ENCODE measurements around the gene ARAP2.

ARAP2 gene

DNA sequence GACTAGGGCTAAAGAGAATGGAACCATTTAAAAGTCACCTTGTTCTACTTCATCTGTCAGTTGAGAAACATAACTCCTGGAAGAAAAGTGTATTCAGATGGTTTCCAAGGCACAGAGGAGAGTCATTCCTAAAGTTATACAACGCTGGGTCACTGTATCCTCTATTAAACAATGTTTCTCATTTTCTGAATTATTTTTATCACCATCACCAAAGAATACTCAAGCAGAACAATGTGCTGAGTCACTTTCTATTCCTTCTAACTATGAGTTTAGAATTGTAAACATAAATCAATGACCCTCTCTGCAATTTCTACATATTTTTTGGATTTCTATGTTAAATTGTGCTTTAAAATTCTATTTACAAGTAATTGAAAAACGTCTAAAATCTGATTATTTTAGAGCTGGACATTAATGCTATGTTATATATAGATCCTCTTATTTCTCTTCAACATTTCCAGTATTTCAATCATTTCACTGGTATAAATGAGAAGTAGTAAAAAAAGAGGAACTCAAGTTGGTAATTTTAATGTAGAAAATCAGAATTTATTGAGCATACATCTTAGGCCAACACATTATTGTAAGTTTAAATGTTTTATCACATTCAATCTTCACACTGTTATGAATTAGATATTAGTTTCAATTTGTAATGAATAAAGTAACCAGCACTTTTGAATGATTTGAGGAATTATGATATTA, 44.6 kb upstream of the ARAP2 start:
- TF ChIP-seq EZH2phosphoT487 (conservative IDR thresholded peaks at IDR 0.05; ENCODE audit: low read length): no peak
- TF ChIP-seq, protein P1, sequence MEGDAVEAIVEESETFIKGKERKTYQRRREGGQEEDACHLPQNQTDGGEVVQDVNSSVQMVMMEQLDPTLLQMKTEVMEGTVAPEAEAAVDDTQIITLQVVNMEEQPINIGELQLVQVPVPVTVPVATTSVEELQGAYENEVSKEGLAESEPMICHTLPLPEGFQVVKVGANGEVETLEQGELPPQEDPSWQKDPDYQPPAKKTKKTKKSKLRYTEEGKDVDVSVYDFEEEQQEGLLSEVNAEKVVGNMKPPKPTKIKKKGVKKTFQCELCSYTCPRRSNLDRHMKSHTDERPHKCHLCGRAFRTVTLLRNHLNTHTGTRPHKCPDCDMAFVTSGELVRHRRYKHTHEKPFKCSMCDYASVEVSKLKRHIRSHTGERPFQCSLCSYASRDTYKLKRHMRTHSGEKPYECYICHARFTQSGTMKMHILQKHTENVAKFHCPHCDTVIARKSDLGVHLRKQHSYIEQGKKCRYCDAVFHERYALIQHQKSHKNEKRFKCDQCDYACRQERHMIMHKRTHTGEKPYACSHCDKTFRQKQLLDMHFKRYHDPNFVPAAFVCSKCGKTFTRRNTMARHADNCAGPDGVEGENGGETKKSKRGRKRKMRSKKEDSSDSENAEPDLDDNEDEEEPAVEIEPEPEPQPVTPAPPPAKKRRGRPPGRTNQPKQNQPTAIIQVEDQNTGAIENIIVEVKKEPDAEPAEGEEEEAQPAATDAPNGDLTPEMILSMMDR (IDR thresholded peaks at IDR 0.05; ENCODE audit: insufficient read depth, low read length, poor library complexity, severe bottlenecking): no peak
- H3K27ac ChIP-seq (ENCODE audit: low read depth, low read length): no peak overlapping the region
- H3F3A ChIP-seq (ENCODE audit: insufficient read depth): no peaks in the 10 kb centered on the region
- H3K9ac ChIP-seq (ENCODE audit: low read length): no peak overlapping the region
- no peaks in the 10 kb centered on the region for H4K20me1 ChIP-seq (ENCODE audit: low read depth, low read length)
- H3K79me2 ChIP-seq (ENCODE audit: insufficient read depth, low read length): no peaks in the 10 kb centered on the region
- no peak overlapping the region for H3K4me3 ChIP-seq (ENCODE audit: insufficient read depth, low read length, poor library complexity, severe bottlenecking)
- H3K27me3 ChIP-seq (ENCODE audit: low read length): no peaks in the 10 kb centered on the region
- H3K9me2 ChIP-seq (replicated peaks; ENCODE audit: insufficient read depth, low read length): no peaks in the 10 kb centered on the region
- no peak overlapping the region for H2AFZ ChIP-seq (ENCODE audit: low read depth, low read length, severe bottlenecking)
- no peaks in the 10 kb centered on the region for H3K36me3 ChIP-seq (ENCODE audit: low read length)
- H3K9me3 ChIP-seq (ENCODE audit: insufficient read depth, low read length): no peaks in the 10 kb centered on the region
- no peak overlapping the region for H3K4me2 ChIP-seq (ENCODE audit: low read depth, low read length, poor library complexity, severe bottlenecking)

DNA sequence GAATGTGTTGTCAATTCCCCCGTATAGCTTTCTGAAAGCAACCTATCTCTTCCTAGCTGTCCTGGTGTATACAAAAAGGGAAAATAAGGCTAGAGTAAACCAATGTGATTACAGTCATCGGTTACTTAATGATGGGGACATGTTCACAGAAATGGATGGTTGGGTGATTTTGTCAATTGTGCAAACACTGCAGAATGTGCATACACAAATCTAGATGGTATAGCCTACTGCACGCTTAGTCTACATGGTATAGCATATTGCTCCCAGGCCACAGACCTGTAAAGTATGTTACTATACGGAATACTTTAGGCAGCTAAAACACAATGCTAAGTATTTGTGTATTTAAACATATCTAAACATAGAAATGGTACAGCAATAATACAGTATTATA, 42.2 kb upstream of the ARAP2 start:
- H3K4me2 ChIP-seq (ENCODE audit: low read depth, low read length, poor library complexity, severe bottlenecking): no peak overlapping the region
- TF ChIP-seq, protein P1 (IDR thresholded peaks at IDR 0.05; ENCODE audit: insufficient read depth, low read length, poor library complexity, severe bottlenecking): no peak
- no peak for TF ChIP-seq EZH2phosphoT487 (conservative IDR thresholded peaks at IDR 0.05; ENCODE audit: low read length)
- no peaks in the 10 kb centered on the region for H3F3A ChIP-seq (ENCODE audit: insufficient read depth)
- H3K9me3 ChIP-seq (ENCODE audit: insufficient read depth, low read length): no peaks in the 10 kb centered on the region
- H4K20me1 ChIP-seq (ENCODE audit: low read depth, low read length): no peaks in the 10 kb centered on the region
- H3K79me2 ChIP-seq (ENCODE audit: insufficient read depth, low read length): no peaks in the 10 kb centered on the region
- no peak overlapping the region for H3K9ac ChIP-seq (ENCODE audit: low read length)
- no peaks in the 10 kb centered on the region for H3K27me3 ChIP-seq (ENCODE audit: low read length)
- H2AFZ ChIP-seq (ENCODE audit: low read depth, low read length, severe bottlenecking): no peak overlapping the region
- no peak overlapping the region for H3K27ac ChIP-seq (ENCODE audit: low read depth, low read length)
- H3K36me3 ChIP-seq (ENCODE audit: low read length): no peaks in the 10 kb centered on the region
- H3K4me3 ChIP-seq (ENCODE audit: insufficient read depth, low read length, poor library complexity, severe bottlenecking): no peak overlapping the region
- no peaks in the 10 kb centered on the region; the same call in 1 of the 2 replicates for H3K9me2 ChIP-seq (replicated peaks; ENCODE audit: insufficient read depth, low read length)

DNA sequence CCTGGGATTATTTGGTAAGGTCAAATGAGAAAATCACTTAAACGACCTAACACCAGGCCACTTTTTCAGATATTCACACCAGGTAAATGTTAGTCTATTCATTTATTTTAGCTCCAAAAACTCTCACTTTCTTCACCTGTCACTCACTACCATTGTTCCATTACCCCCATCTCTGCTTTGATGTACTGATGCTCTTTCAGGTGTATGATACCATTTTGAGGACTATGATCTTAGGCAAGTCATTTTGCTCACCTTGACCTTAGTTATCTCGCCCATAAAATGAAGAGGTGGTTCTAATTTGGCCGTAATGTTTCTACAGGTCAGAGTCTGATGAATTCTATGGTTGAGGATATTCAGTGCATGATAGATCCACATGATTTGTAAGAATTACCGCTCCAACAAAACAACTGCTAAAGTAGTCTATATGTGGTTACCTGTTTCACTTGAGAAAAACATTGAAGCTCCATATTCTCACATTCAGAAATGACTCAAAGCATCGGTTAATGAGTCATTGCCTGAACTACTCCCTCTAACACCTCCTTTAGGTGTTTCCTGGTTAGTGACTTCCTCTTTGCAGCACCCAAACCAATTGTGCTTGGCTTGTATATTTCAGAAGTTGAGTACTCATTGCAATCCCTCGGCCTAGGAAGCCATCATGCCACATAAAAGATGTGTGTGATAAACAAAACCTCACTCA, 41.6 kb upstream of the ARAP2 start:
- no peak for TF ChIP-seq EZH2phosphoT487 (conservative IDR thresholded peaks at IDR 0.05; ENCODE audit: low read length)
- TF ChIP-seq, protein P1 (IDR thresholded peaks at IDR 0.05; ENCODE audit: insufficient read depth, low read length, poor library complexity, severe bottlenecking): no peak
- Histone ChIP-seq H3K4me2 (ENCODE audit: low read depth, low read length, poor library complexity, severe bottlenecking) (no peak overlapping the region), H4K20me1 (ENCODE audit: low read depth, low read length) (no peaks in the 10 kb centered on the region), H3K9me2 (replicated peaks; ENCODE audit: insufficient read depth, low read length) (no peaks in the 10 kb centered on the region; the same call in 1 of the 2 replicates), H3K27me3 (ENCODE audit: low read length) (no peaks in the 10 kb centered on the region), H3K9ac (ENCODE audit: low read length) (no peak overlapping the region), H2AFZ (ENCODE audit: low read depth, low read length, severe bottlenecking) (no peak overlapping the region), H3K36me3 (ENCODE audit: low read length) (no peaks in the 10 kb centered on the region), H3K4me3 (ENCODE audit: insufficient read depth, low read length, poor library complexity, severe bottlenecking) (no peak overlapping the region), H3K9me3 (ENCODE audit: insufficient read depth, low read length) (no peaks in the 10 kb centered on the region), H3K79me2 (ENCODE audit: insufficient read depth, low read length) (no peaks in the 10 kb centered on the region), H3F3A (ENCODE audit: insufficient read depth) (no peaks in the 10 kb centered on the region), H3K27ac (ENCODE audit: low read depth, low read length) (no peak overlapping the region)

All from SU-DHL-6 (cell line).